ENCODE data around the gene PDCD1.

PDCD1 gene

GRCh38 chr2:241863536-241863954 is 4.9 kb upstream of the PDCD1 start:
- no peak for DNase-seq

DNA sequence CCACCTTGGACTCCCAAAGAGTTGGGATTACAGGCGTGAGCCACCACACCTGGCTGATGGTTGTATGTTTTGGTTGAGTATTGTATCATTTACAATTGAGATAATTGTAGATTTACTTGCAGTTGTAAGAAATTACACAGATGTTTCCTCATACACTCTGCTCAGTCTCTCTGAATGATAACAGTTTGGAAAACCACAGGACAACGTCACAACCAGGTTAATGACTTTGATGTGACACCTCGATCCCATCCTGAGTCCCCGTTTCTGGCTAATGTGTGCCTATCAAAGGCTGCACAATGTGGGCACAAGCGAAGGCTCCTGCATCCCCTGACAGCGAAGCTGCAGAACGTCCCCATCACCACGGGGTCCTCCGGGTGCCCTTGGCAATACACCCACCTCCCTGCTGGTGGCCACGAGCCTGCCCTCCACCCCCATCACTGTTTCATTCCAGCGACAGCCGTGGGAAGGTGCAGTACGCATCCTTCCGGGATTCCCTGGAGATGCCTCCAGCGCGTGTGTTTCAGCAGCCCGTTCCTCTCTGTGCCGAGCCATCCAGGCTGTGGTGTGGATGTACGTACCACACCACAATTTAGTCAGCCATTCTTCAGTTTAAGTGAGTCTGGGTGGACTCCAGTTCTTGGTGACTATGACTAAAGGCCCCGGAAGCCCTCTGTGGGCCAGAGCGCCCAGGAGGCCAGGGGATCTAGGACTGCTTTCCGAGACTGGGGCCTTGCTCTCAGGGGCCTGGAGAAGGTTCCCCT is 4.3 kb upstream of the PDCD1 start:
- DNase-seq: no peak

DNA sequence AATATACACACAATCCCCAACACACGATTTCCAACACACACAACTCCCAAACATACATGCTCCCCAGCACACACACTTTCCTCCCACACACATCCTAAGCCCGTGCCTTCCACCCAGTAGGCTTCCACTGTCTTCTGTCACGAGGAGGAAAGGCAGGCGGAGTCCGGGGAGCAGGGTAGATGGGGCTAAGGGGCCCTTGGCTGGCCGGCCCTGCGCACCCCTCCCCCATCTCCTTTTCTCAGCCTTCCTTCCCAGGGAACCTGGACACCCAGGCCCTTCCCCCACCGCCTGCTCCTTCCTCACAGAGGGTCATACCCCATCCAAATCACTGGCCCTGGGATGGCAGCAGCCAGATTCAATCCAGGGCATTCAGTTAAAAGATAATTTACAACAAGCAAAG is 3.4 kb upstream of the PDCD1 start:
- no peak for DNase-seq

DNA sequence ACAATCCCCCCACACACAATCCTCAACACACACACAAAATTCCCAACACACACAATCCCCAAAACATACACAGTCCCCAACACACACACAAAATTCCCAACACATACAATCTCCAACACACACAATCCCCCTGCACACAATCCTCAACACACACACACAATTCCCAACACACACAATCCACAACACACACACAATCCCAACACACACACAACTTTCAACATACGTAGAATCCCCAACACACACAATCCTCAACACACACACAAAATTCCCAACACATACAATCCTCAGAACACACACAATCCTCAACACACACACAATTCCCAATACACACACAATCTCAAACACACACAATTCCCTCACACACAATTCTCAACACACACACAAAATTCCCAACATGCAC is 2.6 kb upstream of the PDCD1 start:
- DNase-seq: no peak

GRCh38 chr2:241860184-241861078 is 1.7 kb upstream of the PDCD1 start:
- no peak for DNase-seq

GRCh38 chr2:241859436-241860183 is 916 bp upstream of the PDCD1 start:
- no peak for DNase-seq

- no peak for DNase-seq
Measured at GRCh38 chr2:241859017-241859435, 332 bp upstream of the PDCD1 start.

DNA sequence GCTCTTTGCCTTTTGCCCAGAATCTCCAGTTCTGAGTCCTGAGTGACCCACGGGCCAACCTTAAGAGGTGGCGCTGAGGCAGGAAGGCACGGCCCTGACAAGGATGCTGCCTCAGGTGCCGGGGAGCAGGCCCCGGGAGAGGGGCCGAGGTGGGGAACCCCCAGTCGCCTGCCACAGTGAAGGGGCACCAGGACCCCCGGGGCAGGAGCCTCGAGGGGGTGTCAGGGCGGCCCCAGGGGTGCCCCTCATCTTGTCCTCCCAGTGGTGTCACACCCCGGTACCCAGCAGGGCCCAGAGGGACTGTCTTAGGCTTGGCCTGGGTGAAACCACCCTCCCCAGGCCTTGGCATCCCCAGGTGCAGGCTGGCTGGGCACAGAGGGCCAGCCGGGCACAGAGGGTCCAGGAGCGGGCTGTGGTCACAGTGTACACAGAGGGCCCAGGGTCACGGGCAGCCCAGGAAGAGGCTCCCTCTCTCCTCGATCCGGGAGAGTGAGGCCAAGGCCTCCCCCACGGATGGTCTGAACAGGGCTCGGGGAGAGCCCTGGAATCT is 1.0 kb downstream of the PDCD1 start:
- DNase-seq: no peak

GRCh38 chr2:241857041-241857541 is 1.6 kb downstream of the PDCD1 start:
- DNase-seq: no peak

DNA sequence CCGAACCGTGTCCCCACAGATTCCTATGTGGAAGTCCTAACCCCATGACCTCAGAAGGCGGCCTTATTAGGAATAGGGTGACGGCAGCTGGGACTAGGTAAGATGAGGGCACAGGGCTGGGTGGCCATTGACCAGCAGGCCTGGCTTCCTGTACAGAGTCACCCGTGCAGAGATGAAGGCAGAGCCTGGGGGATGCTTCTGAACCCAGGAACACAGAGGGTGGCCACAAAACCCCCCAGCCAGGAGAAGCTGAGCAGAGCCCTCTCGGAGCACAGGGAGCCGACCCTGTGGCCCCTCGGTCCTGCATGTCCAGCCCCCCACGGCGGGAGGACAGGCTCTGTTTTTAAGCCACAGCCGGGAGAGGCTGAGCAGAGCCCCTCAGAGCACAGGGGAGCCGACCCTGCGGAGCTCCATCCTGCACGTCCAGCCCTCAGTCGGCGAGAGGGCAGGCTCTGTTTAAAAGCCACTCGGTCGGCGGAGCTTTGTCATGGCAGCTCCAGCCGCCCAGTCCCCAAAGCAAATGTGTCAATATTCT is 2.7 kb downstream of the PDCD1 start:
- DNase-seq: no peak

- no peak for DNase-seq
Measured at GRCh38 chr2:241855245-241855887, 3.3 kb downstream of the PDCD1 start.

DNA sequence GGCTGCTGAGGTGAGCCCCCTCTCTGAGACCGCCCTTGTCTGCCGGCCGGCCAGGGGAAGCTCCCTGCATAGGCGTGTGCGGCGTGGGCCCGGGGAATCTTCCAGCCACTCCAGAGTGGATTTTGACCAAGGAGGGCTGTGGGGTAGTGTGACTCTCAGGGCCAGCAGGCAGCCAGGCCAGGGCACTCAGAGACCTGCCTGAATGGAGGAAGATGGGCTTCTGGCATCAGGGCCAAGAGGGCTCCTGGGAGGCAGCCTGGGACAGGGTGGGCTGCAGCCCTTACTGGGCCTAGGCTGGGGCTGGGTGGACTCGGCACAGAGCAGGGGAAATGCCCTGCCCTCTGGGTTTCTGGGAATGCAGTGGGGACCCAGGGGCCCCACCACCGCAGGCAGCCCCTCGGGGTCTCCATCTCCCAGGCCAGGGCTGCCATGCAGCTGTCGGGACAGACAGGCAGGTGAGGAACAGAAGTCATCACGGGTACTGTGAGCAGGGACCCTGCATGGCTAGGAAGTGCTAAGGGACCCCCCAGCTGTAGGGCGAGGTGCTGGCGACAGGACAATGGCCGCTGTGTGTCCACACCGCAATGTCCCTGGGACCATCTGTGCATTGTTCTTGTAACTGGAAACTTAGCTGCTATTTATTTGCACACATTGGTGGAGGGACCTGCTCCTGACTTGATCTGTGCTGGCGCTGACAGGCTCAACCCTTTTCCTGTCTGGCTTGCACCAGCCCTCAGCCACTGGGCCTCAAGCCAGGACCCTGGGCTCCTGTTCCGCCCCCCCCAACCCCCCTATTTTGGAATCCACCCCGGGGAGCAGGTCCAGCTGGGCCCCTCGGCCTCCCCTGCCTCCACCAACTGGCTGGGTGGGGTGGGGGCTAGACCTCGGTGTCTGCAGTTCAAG is 4.1 kb downstream of the PDCD1 start:
- DNase-seq: no peak

- DNase-seq: no peak
Measured at GRCh38 chr2:241853651-241854341, 4.9 kb downstream of the PDCD1 start.

GRCh38 chr2:241852981-241853631 is 5.6 kb downstream of the PDCD1 start:
- no peak for DNase-seq

DNA sequence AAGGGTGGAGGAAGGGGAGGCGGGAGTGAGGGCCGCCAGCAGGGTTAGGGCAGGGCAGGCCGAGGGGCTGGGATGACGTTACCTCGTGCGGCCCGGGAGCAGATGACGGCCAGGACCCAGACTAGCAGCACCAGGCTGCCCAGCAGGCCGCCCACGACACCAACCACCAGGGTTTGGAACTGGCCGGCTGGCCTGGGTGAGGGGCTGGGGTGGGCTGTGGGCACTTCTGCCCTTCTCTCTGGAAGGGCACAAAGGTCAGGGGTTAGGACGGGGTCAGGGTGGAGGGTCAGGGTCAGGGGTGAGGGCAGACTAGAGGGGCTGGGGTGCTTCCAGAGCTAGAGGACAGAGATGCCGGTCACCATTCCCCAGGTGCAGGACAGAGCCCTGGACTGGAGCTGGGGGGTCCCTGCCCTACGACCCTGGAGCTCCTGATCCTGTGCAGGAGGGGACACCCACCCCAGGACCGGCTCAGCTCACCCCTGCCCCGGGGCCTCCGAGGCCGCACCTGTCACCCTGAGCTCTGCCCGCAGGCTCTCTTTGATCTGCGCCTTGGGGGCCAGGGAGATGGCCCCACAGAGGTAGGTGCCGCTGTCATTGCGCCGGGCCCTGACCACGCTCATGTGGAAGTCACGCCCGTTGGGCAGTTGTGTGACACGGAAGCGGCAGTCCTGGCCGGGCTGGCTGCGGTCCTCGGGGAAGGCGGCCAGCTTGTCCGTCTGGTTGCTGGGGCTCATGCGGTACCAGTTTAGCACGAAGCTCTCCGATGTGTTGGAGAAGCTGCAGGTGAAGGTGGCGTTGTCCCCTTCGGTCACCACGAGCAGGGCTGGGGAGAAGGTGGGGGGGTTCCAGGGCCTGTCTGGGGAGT is 6.3 kb downstream of the PDCD1 start:
- no peak for DNase-seq

DNA sequence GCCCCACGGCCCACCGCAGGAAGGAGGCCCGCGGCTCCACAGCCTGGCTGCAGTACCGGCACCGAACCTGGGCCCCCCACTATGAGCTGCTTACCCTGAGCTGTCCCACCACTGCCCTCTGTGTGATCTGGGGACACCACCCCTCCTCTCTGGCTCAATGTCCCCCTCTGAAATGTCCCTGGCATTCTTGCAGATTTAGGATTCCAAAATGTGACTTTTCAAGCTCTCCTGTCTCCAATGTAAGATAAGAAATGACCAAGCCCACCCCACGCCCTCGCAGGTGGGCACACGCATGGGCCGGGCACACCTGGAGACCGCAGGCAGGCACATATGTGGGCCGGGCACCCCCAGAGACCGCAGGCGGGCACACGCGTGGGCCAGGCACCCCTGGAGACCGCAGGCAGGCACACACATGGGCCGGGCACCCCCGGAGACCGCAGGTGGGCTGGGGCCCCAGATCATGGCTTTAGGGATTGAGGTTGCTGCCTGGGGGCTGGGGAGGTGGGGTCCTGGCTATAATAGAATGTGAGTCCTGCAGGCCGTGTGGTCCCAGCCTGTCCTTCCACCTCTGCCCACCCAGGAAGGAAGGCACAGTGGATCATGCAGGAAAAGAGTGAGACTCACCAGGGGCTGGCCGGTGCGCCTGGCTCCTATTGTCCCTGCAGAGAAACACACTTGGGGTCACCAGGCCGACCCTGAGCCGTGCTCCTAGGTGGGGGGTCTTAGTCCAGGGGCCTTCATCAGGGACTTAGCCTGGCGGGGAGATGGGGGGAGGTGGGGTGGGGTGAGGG is 7.2 kb downstream of the PDCD1 start:
- DNase-seq: no peak

GRCh38 chr2:241850544-241851324 is 8.0 kb downstream of the PDCD1 start:
- no peak for DNase-seq
